ENCODE results near the gene KCNAB2.

DNA sequence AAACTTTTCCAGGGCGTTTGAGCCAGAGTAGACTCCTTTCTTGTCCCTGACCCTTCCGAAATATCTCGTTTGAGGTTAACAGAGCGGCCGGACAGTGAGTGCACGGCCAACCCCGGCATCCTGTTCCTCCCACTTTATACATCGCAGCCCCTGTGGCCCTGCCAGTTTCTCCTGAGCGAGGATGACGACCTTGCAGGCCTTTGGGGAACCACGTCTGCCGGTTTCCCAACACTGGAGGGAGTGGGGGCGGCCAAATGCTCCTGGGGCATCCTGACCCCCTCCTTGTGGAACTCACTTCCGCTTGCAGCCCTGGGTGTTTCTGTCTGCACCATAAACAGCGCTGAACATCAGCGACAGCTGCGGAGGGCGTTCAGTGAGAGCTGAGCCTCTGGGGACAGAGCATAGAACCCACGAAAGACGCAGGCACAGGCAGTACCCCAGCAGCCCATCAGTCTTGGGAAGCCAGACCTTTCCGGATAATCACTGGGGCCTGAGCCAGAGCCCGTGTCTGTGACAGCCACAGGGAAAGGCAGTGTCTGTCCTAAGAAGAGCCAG is 4.8 kb upstream of the KCNAB2 start:
- TF ChIP-seq REST (IDR thresholded peaks at IDR 0.05; ENCODE audit: insufficient read depth in 1 of 2, low read depth in 2 of 2, low read length in 2 of 2) (no peak), POLR2AphosphoS5 (IDR thresholded peaks at IDR 0.05; ENCODE audit: low read depth, low read length) (no peak)

Data from PFSK-1 (cell line).